Mucosa of rectum (tissue), 2 donors: ENCODE results near the gene IMPA2.

ENCODE experiments used
- H3K27ac ChIP-seq, 2 donors: one replicate each; pipeline ENCODE4 v1.7.0; 2013; ENCODE audit warnings: inconsistent platforms in 2 of 2, low read depth in 2 of 2, low read length in 2 of 2
- H3K27me3 ChIP-seq, 2 donors: one replicate each; pipeline ENCODE4 v1.7.0; 2013; ENCODE audit warnings: low read length in 2 of 2; ENCODE audit not compliant: control insufficient read depth in 2 of 2, insufficient read depth in 2 of 2
- H3K36me3 ChIP-seq, 2 donors: one replicate each; pipeline ENCODE4 v1.7.0; 2013; ENCODE audit warnings: low read length in 2 of 2; ENCODE audit not compliant: control insufficient read depth in 2 of 2, insufficient read depth in 2 of 2
- H3K4me1 ChIP-seq, 2 donors: one replicate each; pipeline ENCODE4 v1.7.0; 2013; ENCODE audit warnings: low read length in 2 of 2, mild to moderate bottlenecking in 1 of 2; ENCODE audit not compliant: control insufficient read depth in 2 of 2, insufficient read depth in 2 of 2
- H3K4me3 ChIP-seq, 2 donors: one replicate each; pipeline ENCODE4 v1.7.0; 2013; ENCODE audit warnings: low read length in 2 of 2
- H3K9ac ChIP-seq, 2 donors: one replicate each; pipeline ENCODE4 v1.7.0; 2013; ENCODE audit warnings: low read length in 2 of 2, low read depth in 1 of 2, mild to moderate bottlenecking in 1 of 2
- H3K9me3 ChIP-seq, 2 donors: one replicate each; pipeline ENCODE4 v1.7.0; 2013; ENCODE audit warnings: low read length in 2 of 2; ENCODE audit not compliant: control insufficient read depth in 2 of 2
- donor health status: healthy.
- donor health status: Normal muscosa, but diverticular disease.

Gene IMPA2

DNA sequence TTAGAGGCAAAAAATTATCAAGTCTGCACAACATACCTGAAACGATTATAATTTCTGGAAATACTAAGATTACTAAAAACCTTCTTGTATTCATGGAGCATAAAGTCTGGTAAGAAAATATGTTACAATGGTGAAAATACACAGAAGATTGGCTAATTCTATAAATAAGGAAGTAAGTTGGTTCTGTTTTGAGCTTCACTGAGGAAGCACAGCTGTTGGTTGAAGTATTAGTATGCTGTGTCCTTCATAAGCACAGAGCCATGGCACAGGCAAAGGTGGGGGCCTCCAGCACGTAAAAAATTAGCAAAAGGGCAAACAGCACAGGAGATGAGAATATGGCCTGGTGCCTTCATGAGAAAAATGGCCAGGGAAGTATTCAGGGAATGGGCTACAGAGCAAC lies 72.0 kb downstream of the IMPA2 start:
- no peak overlapping the region for H3K27ac ChIP-seq

GRCh38 chr18:12056034-12056883 lies 75.0 kb downstream of the IMPA2 start:
- Histone ChIP-seq H3K9me3 (no peaks in the 10 kb centered on the region), H3K4me1 (no peaks in the 10 kb centered on the region), H3K9ac (no peak overlapping the region), H3K4me3 (no peak overlapping the region), H3K36me3 (no peaks in the 10 kb centered on the region), H3K27ac (no peak overlapping the region), H3K27me3 (no peaks in the 10 kb centered on the region)

More for the DNA sequence above, 72.0 kb downstream of the IMPA2 start:
- no peak overlapping the region for H3K9ac ChIP-seq
- H3K36me3 ChIP-seq = no peaks in the 10 kb centered on the region
- H3K4me3 ChIP-seq = no peak overlapping the region
- peaks cover 0 to 3% of the 10 kb centered on the region in 2 donors for H3K4me1 ChIP-seq
- no peaks in the 10 kb centered on the region for H3K9me3 ChIP-seq
- H3K27me3 ChIP-seq = no peaks in the 10 kb centered on the region

DNA sequence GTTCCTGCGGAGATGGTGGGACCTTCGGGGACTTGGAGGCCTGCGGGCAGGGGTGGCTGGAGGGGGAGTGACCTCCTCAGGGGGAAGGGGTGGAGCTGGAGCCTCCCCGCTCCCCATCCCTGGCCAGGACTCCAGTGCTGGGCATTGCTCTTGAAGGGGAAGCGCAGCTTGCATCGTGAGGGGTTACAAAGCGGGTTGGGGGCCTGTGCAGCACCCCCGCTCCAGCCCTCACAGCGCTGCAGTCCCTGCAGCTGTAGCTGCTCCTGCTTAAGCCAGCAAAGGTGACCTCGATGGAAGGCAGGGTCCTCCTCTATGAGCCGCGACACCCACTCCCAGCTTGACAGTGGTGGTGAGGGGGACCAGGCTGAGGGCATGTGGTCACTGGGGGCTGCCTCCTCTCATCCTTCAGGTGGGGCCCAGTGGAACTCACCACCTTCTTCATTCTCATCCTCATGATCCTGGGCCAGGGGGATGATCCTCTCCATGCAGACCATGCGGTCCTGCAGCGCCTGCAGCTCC lies 75.6 kb downstream of the IMPA2 start:
- no peaks in the 10 kb centered on the region for H3K27me3 ChIP-seq
- no peaks in the 10 kb centered on the region for H3K36me3 ChIP-seq
- H3K4me1 ChIP-seq = no peaks in the 10 kb centered on the region
- no peak overlapping the region for H3K27ac ChIP-seq
- H3K4me3 ChIP-seq = no peak overlapping the region
- no peak overlapping the region for H3K9ac ChIP-seq
- H3K9me3 ChIP-seq = no peaks in the 10 kb centered on the region

DNA sequence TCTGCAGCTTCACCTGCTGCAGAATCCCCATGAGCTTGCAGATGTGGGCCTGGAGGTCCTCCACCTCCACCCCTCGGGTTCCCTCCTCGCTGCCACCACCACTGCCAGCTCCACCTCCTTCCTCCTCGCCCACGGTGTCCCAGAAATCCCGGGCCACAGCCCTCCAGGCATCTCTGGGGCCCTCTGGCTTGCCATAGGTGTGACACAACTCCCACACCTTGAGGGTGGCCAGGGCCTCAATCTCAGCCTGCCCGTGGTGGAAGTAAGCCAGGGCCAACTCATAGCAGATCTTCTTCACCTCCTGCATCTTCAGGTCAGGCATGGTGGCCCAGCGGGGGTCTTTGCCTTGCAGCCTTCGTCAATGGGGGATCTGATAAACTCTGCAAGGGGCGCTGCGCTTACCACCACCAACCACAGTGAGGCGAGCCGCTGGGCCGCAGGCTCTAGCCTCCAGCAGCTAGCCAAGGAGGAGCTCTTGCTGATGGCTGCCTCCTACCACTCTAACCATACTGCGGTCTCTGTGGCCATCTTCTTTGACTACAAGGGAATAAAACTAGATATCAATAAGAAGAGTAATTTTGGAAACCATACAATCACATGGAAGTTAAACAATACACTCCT lies 76.2 kb downstream of the IMPA2 start:
- Histone ChIP-seq H3K27ac (no peak overlapping the region), H3K4me1 (no peaks in the 10 kb centered on the region), H3K4me3 (no peak overlapping the region), H3K36me3 (no peaks in the 10 kb centered on the region), H3K9ac (no peak overlapping the region), H3K27me3 (no peaks in the 10 kb centered on the region), H3K9me3 (no peaks in the 10 kb centered on the region)

- H3K27ac ChIP-seq = no peak overlapping the region
These were observed 78.3 kb downstream of the IMPA2 start for GRCh38 chr18:12059334-12060181.

GRCh38 chr18:12060182-12060870 lies 79.0 kb downstream of the IMPA2 start:
- Histone ChIP-seq H3K27me3 (no peaks in the 10 kb centered on the region), H3K4me1 (no peaks in the 10 kb centered on the region), H3K4me3 (no peak overlapping the region)

More at GRCh38 chr18:12059334-12060181, 78.3 kb downstream of the IMPA2 start:
- Histone ChIP-seq H3K4me1 (no peaks in the 10 kb centered on the region), H3K9ac (no peak overlapping the region), H3K4me3 (no peak overlapping the region), H3K9me3 (no peaks in the 10 kb centered on the region), H3K36me3 (no peaks in the 10 kb centered on the region), H3K27me3 (no peaks in the 10 kb centered on the region)

DNA sequence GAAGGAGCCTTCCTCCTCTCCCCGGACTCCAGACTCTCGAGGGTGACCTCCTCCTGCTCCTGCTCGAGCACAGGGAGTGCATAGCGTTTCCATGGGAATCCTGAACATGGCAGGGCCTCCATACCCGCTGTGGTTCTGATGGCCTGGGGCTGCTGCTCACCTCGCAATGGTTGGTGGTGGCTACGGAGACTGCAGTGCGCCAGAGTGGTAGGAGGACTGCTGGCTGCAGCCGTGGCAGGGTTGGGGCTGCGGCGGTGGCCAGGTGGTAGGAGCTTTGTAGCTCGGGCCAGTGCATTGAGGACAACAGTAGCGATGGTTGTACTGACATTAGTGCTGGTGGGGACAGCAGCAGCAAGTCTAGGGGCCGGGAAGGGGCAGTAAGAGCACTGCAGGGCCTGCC lies 80.4 kb downstream of the IMPA2 start:
- no peaks in the 10 kb centered on the region for H3K36me3 ChIP-seq
- no peak overlapping the region for H3K4me3 ChIP-seq
- H3K27me3 ChIP-seq = no peaks in the 10 kb centered on the region
- no peak overlapping the region for H3K27ac ChIP-seq
- no peaks in the 10 kb centered on the region for H3K4me1 ChIP-seq
- H3K9ac ChIP-seq = no peak overlapping the region
- H3K9me3 ChIP-seq = no peaks in the 10 kb centered on the region

More at GRCh38 chr18:12060182-12060870, 79.0 kb downstream of the IMPA2 start:
- Histone ChIP-seq H3K9ac (no peak overlapping the region), H3K36me3 (no peaks in the 10 kb centered on the region), H3K9me3 (no peaks in the 10 kb centered on the region), H3K27ac (no peak overlapping the region)

DNA sequence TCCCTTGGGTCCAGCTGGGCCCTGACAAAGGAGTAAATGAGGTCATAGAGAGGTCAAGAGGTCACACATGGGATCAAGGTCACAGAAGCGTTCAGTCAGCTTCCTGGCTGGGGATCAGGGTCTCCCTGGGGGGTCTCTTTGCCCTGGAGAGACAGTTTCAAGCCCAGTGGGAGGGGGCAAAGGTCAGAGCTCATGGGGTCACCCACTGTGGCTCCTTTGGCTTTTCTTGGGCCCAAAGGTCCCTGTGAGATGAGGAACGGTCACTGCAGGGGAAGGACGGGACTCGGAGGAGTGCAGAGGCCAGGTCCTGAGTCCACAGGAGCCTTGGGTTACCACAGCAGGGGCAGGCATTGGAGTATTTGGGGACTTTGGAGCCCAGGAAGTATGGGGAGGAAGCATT lies 81.7 kb downstream of the IMPA2 start:
- Histone ChIP-seq H3K27me3 (no peaks in the 10 kb centered on the region), H3K4me1 (no peaks in the 10 kb centered on the region), H3K9me3 (no peaks in the 10 kb centered on the region), H3K9ac (no peak overlapping the region), H3K4me3 (no peak overlapping the region), H3K27ac (no peak overlapping the region), H3K36me3 (no peaks in the 10 kb centered on the region)

DNA sequence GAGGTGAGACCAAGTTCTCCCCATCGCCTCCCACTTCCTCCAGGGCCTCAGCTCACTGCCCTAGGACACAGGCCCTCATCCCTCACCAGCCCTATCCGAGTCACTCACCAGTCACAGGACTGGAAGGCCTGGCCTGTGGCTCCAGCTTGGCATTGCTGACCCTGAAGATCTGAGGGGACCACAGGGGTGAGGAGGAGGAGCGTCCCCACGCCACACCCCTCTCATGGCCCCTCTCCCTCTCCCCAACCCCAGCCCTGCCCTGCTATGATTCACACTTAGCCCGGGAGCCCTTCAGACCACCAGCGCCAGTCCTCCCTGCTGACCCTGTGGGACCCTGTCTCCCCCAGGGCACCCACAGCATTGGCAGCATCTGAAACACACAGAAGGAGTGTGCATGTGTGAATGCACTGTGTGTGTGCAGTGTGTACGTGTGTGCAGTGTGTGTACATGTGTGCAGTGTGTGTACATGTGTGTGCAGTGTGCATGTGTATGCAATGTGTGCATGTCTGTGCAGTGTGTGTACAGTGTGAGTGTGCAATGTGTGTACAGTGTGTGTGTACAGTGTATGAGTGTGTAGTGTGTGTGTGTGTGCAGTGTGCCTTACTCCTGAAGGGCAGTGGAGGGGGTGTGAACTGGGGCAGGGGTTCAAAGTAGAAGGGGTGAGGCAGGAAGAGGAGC lies 82.9 kb downstream of the IMPA2 start:
- Histone ChIP-seq H3K9me3 (no peaks in the 10 kb centered on the region), H3K9ac (no peak overlapping the region), H3K27ac (no peak overlapping the region), H3K27me3 (no peaks in the 10 kb centered on the region), H3K4me1 (no peaks in the 10 kb centered on the region), H3K36me3 (no peaks in the 10 kb centered on the region), H3K4me3 (no peak overlapping the region)
